OCI-LY7 (cell line): ENCODE data around the gene ADPRH. TPM values are rescaled to one million over a fixed set of nuclear protein-coding genes. Genes with fewer than 3 reads are reported as not detected.

Experiments
- BruUV-seq: library from RNA; stranded (reverse); fragments of 400-500 nt; replicated peaks from 2 replicates; lab custom pipeline; 2021; lab: Mats Ljungman, UMichigan
- CTCF ChIA-PET: fragments of 300-600 bp; sonication (Branson Sonifier 250); formaldehyde crosslinking; loops from one replicate; lab custom pipeline; 2022; ENCODE audit warnings: antibody characterized with exemption; ENCODE audit not compliant: unreplicated experiment; lab: Charles Lee
- POLR2A ChIA-PET: fragments of 300-600 bp; sonication (Branson Sonifier 250); formaldehyde crosslinking; loops from one replicate; lab custom pipeline; 2022; ENCODE audit warnings: antibody characterized with exemption; lab: Charles Lee
- DNase-seq: peaks from one replicate; pipeline ENCODE4 v3.0.0-alpha.2; 2015; ENCODE audit warnings: low spot score
- H2AFZ ChIP-seq: fragments of 200-600 bp; sonication (generic), shearing (Covaris generic); 2 replicates; pipeline ENCODE4 v1.6.1; 2014; ENCODE audit warnings: mild to moderate bottlenecking, antibody characterized with exemption, low read length, moderate library complexity
- H3K27ac ChIP-seq: fragments of 200-600 bp; sonication (generic); 2 replicates; pipeline ENCODE4 v1.5.1; 2014; ENCODE audit warnings: mixed run types, low read depth, mild to moderate bottlenecking, moderate library complexity, low read length, inconsistent platforms; ENCODE audit not compliant: poor library complexity, severe bottlenecking
- H3K36me3 ChIP-seq: fragments of 200-600 bp; sonication (generic); 2 replicates; pipeline ENCODE4 v1.6.1; 2014; ENCODE audit warnings: mild to moderate bottlenecking, antibody characterized with exemption, low read length, moderate library complexity, mixed read lengths; ENCODE audit not compliant: insufficient read depth
- H3K4me1 ChIP-seq: fragments of 200-600 bp; sonication (generic); 2 replicates; pipeline ENCODE4 v1.5.1; 2014; ENCODE audit warnings: mild to moderate bottlenecking, low read length; ENCODE audit not compliant: insufficient read depth, poor library complexity, severe bottlenecking
- H3K4me2 ChIP-seq: fragments of 200-600 bp; sonication (generic); 2 replicates; pipeline ENCODE4 v1.6.1; 2014; ENCODE audit warnings: mild to moderate bottlenecking, low read length
- H3K4me3 ChIP-seq: fragments of 200-600 bp; sonication (generic); 2 replicates; pipeline ENCODE4 v1.5.1; 2014; ENCODE audit warnings: mild to moderate bottlenecking, low read depth, low read length; ENCODE audit not compliant: poor library complexity, severe bottlenecking
- H3K79me2 ChIP-seq: fragments of 200-600 bp; sonication (generic); 2 replicates; pipeline ENCODE4 v1.6.1; 2016; ENCODE audit warnings: low read depth, mild to moderate bottlenecking, low read length, moderate library complexity, mixed read lengths; ENCODE audit not compliant: insufficient read depth
- H3K9me2 ChIP-seq: fragments of 200-600 bp; sonication (generic); 2 replicates; pipeline ENCODE4 v1.6.1; 2016; ENCODE audit warnings: mild to moderate bottlenecking, low read length, mixed read lengths; ENCODE audit not compliant: insufficient read depth
- H3K9me3 ChIP-seq: fragments of 200-600 bp; sonication (generic); 2 replicates; pipeline ENCODE4 v1.6.1; 2014; ENCODE audit warnings: mild to moderate bottlenecking, mixed run types, low read length, mixed read lengths
- H4K20me1 ChIP-seq: fragments of 200-600 bp; sonication (generic); 2 replicates; pipeline ENCODE4 v1.6.1; 2014; ENCODE audit warnings: mild to moderate bottlenecking, antibody characterized with exemption, low read length, moderate library complexity, mixed read lengths; ENCODE audit not compliant: insufficient read depth
- CTCF ChIP-seq: fragments of 200-600 bp; sonication (generic); conservative IDR thresholded peaks from 2 replicates; pipeline ENCODE4 v1.5.1; 2014; ENCODE audit warnings: mild to moderate bottlenecking, antibody characterized with exemption, low read length, moderate library complexity, mixed read lengths
- EZH2phosphoT487 ChIP-seq: fragments of 200-600 bp; sonication (generic); IDR thresholded peaks from 2 replicates; pipeline ENCODE4 v1.6.1; 2018; ENCODE audit warnings: low read depth, borderline replicate concordance, mild to moderate bottlenecking, mixed run types, antibody characterized with exemption, low read length, moderate library complexity, mixed read lengths
- intact Hi-C: fragments of 100-400 bp; cut with micrococcal nuclease; formaldehyde crosslinking; loops from one replicate; pipeline ENCODE4 v1.10.0; 2022; ENCODE audit not compliant: unreplicated experiment
- total RNA-seq, 2 experiments: library from RNA; depleted of rRNA in 1 of 2; stranded (reverse); fragments of >200 nt in 1 of 2; shearing (Covaris generic) in 1 of 2; gene quantifications; 2 replicates each; pipeline ENCODE4 v1.2.3, GENCODE V29; 2014 to 2022

ADPRH gene
- total RNA-seq, 2 experiments from 2014 or later = not detected

- Histone ChIP-seq H3K36me3 (no peaks in the 10 kb centered on the region), H3K79me2 (no peaks in the 10 kb centered on the region), H2AFZ (no peak overlapping the region), H3K9me3 (no peaks in the 10 kb centered on the region), H3K4me2 (no peak overlapping the region), H3K4me3 (no peak overlapping the region), H3K4me1 (no peaks in the 10 kb centered on the region), H3K9me2 (no peaks in the 10 kb centered on the region), H4K20me1 (no peaks in the 10 kb centered on the region), H3K27ac (no peak overlapping the region)
- DNase-seq = no peak
- CTCF ChIA-PET = no interaction called here
- TF ChIP-seq CTCF = no peak
- no peak for TF ChIP-seq EZH2phosphoT487
- BruUV-seq = no TSS peak
- intact Hi-C loops = no loop called here
- POLR2A ChIA-PET = no interaction called here
These were observed 33.9 kb downstream of the ADPRH start for GRCh38 chr3:119613201-119613600.

- no TSS peak for BruUV-seq
- no peak for DNase-seq
- no peak for TF ChIP-seq CTCF
- no peak for TF ChIP-seq EZH2phosphoT487
- Histone ChIP-seq H3K4me1 (no peaks in the 10 kb centered on the region), H3K36me3 (no peaks in the 10 kb centered on the region), H3K79me2 (no peaks in the 10 kb centered on the region), H3K4me3 (no peak overlapping the region), H3K4me2 (no peak overlapping the region), H4K20me1 (no peaks in the 10 kb centered on the region), H3K9me3 (no peaks in the 10 kb centered on the region), H2AFZ (no peak overlapping the region), H3K27ac (no peak overlapping the region), H3K9me2 (no peaks in the 10 kb centered on the region)
- POLR2A ChIA-PET = no interaction called here
- CTCF ChIA-PET = no interaction called here
- intact Hi-C loops = no loop called here
These were observed 34.6 kb downstream of the ADPRH start for GRCh38 chr3:119613872-119614271.

GRCh38 chr3:119616056-119616455 is 36.8 kb downstream of the ADPRH start:
- Histone ChIP-seq H3K4me3 (no peak overlapping the region), H3K79me2 (no peaks in the 10 kb centered on the region), H4K20me1 (no peaks in the 10 kb centered on the region), H3K36me3 (no peaks in the 10 kb centered on the region), H2AFZ (no peak overlapping the region), H3K9me2 (no peaks in the 10 kb centered on the region), H3K27ac (no peak overlapping the region), H3K9me3 (no peaks in the 10 kb centered on the region), H3K4me2 (no peak overlapping the region), H3K4me1 (no peaks in the 10 kb centered on the region)
- no peak for DNase-seq
- POLR2A ChIA-PET = no interaction called here
- no TSS peak for BruUV-seq
- intact Hi-C loops = no loop called here
- TF ChIP-seq EZH2phosphoT487 (no peak), CTCF (no peak)
- CTCF ChIA-PET = no interaction called here
